ENCODE data around the gene SPDYE3.
"Not testable (repeated sequence)": the region's sequence is repeated elsewhere in the genome, so short reads cannot be mapped to it uniquely, and the experiment has no call there.

Gene SPDYE3

DNA sequence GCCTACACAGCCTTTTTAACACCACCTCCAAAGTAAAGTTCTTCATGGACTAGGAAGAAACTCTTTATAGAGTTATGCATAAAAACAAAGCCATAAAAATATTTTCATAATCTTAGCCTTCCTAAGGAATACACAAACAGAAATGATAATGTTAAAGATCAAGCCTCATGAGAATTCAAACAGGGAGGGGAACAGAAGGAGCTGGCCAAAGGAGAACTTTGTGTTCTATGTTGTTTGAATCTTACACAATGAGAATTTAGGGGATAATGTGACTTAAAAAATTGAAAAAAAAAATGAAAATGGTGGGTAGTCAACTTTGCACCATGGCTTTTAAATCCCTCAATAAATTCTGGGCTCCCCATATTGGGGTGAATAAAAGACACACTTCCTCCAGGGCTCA lies 41.3 kb downstream of the SPDYE3 start:
- no peak for DNase-seq

- DNase-seq = no peak
Observed at GRCh38 chr7:100349757-100350156, 42.3 kb downstream of the SPDYE3 start.

- no peak for DNase-seq
Observed at GRCh38 chr7:100351657-100352058, 44.2 kb downstream of the SPDYE3 start.

DNA sequence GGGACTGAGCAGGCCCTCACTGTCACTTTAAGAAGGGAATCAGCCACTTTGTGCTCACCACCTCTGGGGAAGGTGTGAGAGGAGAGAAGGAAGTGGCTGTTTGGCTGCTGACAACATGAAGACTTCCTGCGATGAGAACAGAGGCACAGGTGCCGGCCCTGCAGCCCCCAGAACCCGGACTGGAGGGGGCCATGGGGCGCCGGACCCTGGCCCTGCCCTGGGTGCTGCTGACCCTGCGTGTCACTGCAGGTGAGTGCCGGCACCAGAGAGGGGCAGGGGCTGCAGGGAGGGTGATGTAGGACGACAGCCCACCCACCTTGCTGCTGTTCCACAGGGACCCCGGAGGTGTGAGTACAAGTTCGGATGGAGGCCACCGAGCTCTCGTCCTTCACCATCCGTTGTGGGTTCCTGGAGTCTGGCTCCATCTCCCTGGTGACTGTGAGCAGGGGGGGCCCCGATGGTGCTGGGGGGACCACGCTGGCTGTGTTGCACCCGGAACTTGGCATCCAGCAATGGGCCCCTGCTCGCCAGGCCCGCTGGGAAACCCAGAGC lies 44.8 kb downstream of the SPDYE3 start:
- DNase-seq = not testable (repeated sequence)

GRCh38 chr7:100352984-100353684 lies 45.6 kb downstream of the SPDYE3 start:
- no peak for DNase-seq

- no peak for DNase-seq
Observed at GRCh38 chr7:100353685-100354330, 46.3 kb downstream of the SPDYE3 start.

GRCh38 chr7:100356416-100357068 lies 49.0 kb downstream of the SPDYE3 start:
- no peak for DNase-seq

DNA sequence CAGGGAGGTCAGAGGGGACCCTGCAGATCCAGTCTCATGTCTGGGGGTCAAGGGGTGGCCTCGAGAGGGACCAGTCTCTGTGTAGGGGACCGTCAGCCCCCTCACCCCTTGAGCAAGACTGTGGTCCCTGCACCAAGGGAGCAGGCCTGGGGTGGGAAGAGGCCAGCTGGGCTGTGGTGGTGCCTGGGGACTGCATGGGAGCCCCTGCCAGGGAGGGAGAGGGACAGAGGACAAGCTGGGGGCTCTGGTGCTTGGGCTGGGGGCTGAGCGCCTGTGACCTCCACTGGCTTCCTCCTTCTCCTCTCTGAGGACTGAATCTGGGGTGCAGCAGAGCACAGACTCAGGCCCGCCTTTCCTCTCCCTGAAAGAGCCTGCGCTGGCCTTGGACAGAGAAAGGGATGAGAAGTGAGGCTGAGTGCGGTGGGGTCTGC lies 49.6 kb downstream of the SPDYE3 start:
- no peak for DNase-seq

DNA sequence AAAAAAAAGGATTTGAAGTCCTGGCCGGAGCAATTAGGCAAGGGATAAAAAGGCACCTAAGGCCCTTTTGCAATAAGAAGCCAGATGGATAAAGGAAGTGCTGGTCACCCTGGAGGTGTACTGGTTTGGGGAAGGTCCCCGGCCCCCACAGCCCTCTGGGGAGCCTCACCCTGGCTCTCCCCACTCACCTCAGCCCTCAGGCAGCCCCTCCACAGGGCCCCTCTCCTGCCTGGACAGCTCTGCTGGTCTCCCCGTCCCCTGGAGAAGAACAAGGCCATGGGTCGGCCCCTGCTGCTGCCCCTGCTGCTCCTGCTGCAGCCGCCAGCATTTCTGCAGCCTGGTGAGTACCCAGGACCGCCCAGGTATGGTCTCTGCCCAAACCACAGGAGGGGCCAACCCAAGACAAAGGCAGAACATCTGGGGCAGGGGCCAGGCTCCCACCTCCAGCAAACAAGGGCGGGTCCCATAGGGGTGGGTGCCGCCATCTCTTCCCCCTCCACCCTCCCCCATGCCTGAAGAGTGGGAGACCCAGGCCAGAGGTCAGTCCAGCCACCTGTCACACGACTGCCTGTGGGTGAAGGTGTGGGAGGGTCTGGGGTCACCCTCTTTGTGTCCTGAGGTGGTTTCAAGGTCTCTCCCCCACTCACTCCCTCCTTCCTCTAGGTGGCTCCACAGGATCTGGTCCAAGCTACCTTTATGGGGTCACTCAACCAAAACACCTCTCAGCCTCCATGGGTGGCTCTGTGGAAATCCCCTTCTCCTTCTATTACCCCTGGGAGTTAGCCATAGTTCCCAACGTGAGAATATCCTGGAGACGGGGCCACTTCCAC lies 50.7 kb downstream of the SPDYE3 start, which contains the start of gene PILRB:
Gene PILRB (plus strand): TSS at position 91 of the 830 bp plus-strand sequence. CDS start 186 bp downstream, at position 277.
- no peak for DNase-seq

DNA sequence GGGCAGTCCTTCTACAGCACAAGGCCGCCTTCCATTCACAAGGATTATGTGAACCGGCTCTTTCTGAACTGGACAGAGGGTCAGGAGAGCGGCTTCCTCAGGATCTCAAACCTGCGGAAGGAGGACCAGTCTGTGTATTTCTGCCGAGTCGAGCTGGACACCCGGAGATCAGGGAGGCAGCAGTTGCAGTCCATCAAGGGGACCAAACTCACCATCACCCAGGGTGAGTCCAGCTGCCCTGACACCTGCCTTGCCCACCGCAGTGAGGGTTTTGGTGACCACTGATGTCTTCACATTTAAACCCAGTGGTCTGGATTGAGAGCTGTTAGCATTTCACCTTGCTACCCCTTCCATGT lies 51.3 kb downstream of the SPDYE3 start:
- DNase-seq = no peak

GRCh38 chr7:100360135-100360854 lies 52.8 kb downstream of the SPDYE3 start:
- no peak for DNase-seq

- no peak for DNase-seq
Observed at GRCh38 chr7:100363098-100363497, 55.6 kb downstream of the SPDYE3 start.

GRCh38 chr7:100363797-100364196 lies 56.3 kb downstream of the SPDYE3 start:
- not testable (repeated sequence) for DNase-seq

GRCh38 chr7:100364480-100364879 lies 57.0 kb downstream of the SPDYE3 start:
- no peak for DNase-seq

GRCh38 chr7:100365998-100366367 lies 58.5 kb downstream of the SPDYE3 start:
- not testable (repeated sequence) for DNase-seq

- no peak for DNase-seq
Observed at GRCh38 chr7:100366411-100367250, 59.1 kb downstream of the SPDYE3 start.

GRCh38 chr7:100367251-100367620 lies 59.7 kb downstream of the SPDYE3 start:
- peak in 1 of 58 donors; percentile 7 for DNase-seq

GRCh38 chr7:100367676-100368613 lies 60.4 kb downstream of the SPDYE3 start:
- DNase-seq = peak in 9 of 58 donors; percentile 5 to 44 (median 26)
